ENCODE results near the gene MIEF1.

Gene MIEF1

GRCh38 chr22:39471381-39472141, 30.5 kb upstream of the MIEF1 start:
- DNase-seq = peak; percentile 84

GRCh38 chr22:39472570-39473556, 29.2 kb upstream of the MIEF1 start:
- DNase-seq = peak; percentile 84

GRCh38 chr22:39473851-39474250, 28.2 kb upstream of the MIEF1 start:
- DNase-seq = no peak

GRCh38 chr22:39474351-39475111, 27.6 kb upstream of the MIEF1 start:
- DNase-seq = no peak

GRCh38 chr22:39475337-39475736, 26.8 kb upstream of the MIEF1 start:
- DNase-seq = no peak

- DNase-seq = no peak
Measured at GRCh38 chr22:39475902-39476301, 26.2 kb upstream of the MIEF1 start.

- no peak for DNase-seq
Measured at GRCh38 chr22:39476664-39477063, 25.4 kb upstream of the MIEF1 start.

GRCh38 chr22:39477542-39477941, 24.5 kb upstream of the MIEF1 start:
- DNase-seq = no peak

- DNase-seq = no peak
Measured at GRCh38 chr22:39478441-39478850, 23.6 kb upstream of the MIEF1 start.

GRCh38 chr22:39479254-39479653, 22.8 kb upstream of the MIEF1 start:
- DNase-seq = no peak

- DNase-seq = no peak
Measured at GRCh38 chr22:39480557-39480956, 21.5 kb upstream of the MIEF1 start.

- no peak for DNase-seq
Measured at GRCh38 chr22:39481054-39481453, 21.0 kb upstream of the MIEF1 start.

- no peak for DNase-seq
Measured at GRCh38 chr22:39481595-39481994, 20.5 kb upstream of the MIEF1 start.

GRCh38 chr22:39482768-39483167, 19.3 kb upstream of the MIEF1 start:
- DNase-seq = peak; percentile 40

- no peak for DNase-seq
Measured at GRCh38 chr22:39486951-39487825, 14.9 kb upstream of the MIEF1 start.

- DNase-seq = no peak
Measured at GRCh38 chr22:39487826-39488520, 14.1 kb upstream of the MIEF1 start.

- no peak for DNase-seq
Measured at GRCh38 chr22:39488563-39489083, 13.5 kb upstream of the MIEF1 start.

GRCh38 chr22:39489094-39490068, 12.7 kb upstream of the MIEF1 start:
- no peak for DNase-seq

GRCh38 chr22:39490135-39490798, 11.8 kb upstream of the MIEF1 start:
- DNase-seq = peak; percentile 59

Data from NCI-H226 (cell line).